HG03135 (cell line): ENCODE data around the gene PNLDC1.
A peak's percentile ranks its signal among the peaks of the same experiment; 100 is the strongest.

Source experiments
- ATAC-seq: cut with Tn5 transposase; IDR thresholded peaks from one replicate; pipeline ENCODE4 v1.9.1; 2021; ENCODE audit warnings: mild to moderate bottlenecking, moderate library complexity; ENCODE audit not compliant: unreplicated experiment

The PNLDC1 gene

GRCh38 chr6:159800141-159800865 is at the start of gene PNLDC1:
Gene PNLDC1, plus strand, starts transcription at chr6:159800276. Its CDS starts 32 bp downstream, at chr6:159800308.
- ATAC-seq, result no peak

- no peak for ATAC-seq
Measured at GRCh38 chr6:159751448-159751847, 48.6 kb upstream of the PNLDC1 start.

- no peak for ATAC-seq
Measured at GRCh38 chr6:159753081-159753872, 46.8 kb upstream of the PNLDC1 start.

DNA sequence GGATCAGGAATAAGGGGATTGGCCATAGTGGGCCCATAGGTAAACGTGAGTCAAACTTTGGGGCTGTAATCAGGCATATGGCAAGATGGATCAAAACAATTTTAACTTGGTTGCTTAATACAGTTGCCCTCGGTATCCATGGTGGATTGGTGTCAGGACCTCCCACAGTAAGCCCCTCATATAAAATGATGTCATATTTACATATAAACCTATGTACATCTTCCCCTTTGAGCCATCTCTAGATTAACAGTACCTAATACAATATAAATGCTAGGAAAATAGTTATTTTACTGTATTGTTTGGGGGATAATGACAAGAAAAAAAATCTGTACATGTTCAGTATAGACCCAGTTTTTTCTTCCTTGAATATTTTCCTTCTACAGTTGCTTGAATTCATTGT is 45.7 kb upstream of the PNLDC1 start:
- no peak for ATAC-seq

DNA sequence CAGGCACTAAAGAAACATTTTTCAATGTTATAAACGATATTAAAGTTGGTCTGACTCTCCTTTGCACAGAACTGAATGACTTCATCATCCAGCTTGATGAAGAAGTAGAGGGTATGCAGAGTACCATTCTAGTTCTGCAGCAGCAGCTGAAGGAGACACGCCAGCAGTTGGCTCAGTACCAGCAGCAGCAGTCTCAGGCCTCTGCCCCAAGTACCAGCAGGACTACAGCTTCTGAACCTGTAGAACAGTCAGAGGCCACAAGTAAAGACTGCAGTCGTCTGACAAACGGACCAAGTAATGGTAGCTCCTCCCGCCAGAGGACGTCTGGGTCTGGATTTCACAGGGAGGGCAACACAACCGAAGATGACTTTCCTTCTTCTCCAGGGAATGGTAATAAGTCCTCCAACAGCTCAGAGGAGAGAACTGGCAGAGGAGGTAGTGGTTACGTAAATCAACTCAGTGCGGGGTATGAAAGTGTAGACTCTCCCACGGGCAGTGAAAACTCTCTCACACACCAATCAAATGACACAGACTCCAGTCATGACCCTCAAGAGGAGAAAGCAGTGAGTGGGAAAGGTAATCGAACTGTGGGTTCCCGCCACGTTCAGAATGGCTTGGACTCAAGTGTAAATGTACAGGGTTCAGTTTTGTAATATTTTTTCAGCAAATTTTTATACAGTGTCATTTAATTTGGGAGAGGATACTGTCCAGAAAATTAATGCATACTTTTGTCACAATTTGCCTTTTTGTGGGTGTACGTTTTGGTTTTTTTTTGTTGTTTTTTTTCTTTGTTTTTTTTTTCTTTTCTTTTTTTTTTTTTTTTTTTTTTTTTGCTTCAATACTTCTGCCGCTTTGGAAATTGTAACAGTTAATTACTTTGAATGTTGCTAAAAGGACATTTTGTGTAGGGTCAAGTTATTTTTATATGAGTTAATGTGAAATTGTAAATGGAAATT is 44.8 kb upstream of the PNLDC1 start:
- ATAC-seq, result no peak

- ATAC-seq, result no peak
Measured at GRCh38 chr6:159756508-159756907, 43.6 kb upstream of the PNLDC1 start.

GRCh38 chr6:159758031-159759001 is 41.8 kb upstream of the PNLDC1 start:
- no peak for ATAC-seq

DNA sequence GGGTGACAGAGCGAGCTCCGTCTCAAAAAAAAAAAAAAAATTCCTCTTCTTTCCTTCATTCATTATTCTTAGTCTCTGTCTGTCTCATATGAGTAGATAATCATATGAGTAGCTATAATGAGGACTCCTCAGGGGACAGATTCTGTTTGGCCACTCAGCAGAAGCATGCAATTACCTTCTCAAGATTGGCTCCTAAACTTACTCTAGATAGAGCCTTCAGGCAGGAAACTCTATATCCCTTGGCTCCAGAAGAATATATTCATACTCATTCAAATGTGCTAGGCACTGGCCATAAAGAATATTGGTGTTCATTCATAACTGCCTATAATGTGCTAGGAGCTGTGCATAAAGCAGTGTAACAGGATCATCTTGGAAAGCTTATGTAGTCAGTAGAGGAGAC is 40.4 kb upstream of the PNLDC1 start:
- ATAC-seq, result no peak

GRCh38 chr6:159760602-159761057 is 39.4 kb upstream of the PNLDC1 start:
- ATAC-seq, result no peak

GRCh38 chr6:159761129-159761872 is 38.8 kb upstream of the PNLDC1 start:
- ATAC-seq, result peak; percentile 4

- ATAC-seq, result peak; percentile 98
Measured at GRCh38 chr6:159761873-159762680, 38.0 kb upstream of the PNLDC1 start, which contains the start of gene ACAT2. Gene ACAT2, plus strand, starts transcription at chr6:159762045. Its CDS starts 43 bp downstream, at chr6:159762088.

DNA sequence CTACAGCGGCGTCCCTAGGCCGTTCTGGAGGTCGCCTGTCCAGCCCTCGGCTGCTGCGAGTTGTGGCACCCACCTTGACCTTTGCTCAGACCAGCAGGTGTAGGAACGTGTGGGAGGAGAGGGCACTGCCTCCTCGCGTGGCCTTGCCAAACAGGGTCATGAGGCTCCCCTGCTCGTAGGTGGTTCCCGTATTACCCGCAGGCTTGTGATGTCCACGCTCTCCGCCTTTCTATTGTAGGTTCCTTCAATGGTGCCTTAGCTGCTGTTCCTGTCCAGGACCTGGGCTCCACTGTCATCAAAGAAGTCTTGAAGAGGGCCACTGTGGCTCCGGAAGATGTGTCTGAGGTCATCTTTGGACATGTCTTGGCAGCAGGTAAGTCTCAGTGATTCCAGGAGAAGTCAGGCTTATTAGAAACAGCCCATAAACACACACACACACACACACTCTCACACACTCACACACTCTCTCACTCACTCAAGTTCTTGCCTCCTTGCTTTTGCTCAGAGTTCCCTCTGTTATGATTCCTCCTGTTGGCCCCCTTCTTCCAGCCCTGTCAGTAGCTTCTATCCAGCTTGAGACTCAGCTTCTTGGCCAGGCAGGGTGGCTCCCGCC is 37.3 kb upstream of the PNLDC1 start:
- ATAC-seq, result no peak

DNA sequence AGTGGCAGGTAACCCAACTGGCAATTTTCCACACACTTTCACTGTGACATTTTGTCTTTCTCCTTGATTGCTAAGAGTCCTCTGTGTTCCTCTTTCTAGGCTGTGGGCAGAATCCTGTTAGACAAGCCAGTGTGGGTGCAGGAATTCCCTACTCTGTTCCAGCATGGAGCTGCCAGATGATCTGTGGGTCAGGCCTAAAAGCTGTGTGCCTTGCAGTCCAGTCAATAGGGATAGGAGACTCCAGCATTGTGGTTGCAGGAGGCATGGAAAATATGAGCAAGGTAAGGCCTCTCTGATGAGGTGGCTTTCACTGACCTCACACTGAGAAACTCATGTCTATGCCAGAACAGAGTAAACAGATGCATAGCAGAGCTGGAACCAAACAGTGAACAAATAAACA is 33.2 kb upstream of the PNLDC1 start:
- no peak for ATAC-seq

DNA sequence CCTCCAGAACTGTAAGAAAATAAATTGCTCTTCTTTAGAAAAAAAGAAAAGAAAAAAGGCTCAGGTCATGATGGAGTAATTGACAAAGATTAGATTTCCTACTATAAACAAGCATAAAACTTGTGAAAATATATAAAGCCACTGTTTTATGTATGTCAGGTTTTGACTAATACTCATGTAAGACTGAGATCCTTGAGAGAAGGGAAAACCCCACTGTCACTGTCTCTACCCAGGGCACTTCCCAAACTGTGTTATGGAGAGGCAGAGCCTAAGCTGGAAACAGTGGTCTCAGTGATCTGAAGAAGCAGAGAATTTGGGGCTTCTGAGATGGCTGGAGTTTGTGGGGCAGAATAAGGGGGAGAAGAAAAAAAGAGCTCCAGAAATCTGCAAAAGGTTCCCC is 30.6 kb upstream of the PNLDC1 start:
- no peak for ATAC-seq

DNA sequence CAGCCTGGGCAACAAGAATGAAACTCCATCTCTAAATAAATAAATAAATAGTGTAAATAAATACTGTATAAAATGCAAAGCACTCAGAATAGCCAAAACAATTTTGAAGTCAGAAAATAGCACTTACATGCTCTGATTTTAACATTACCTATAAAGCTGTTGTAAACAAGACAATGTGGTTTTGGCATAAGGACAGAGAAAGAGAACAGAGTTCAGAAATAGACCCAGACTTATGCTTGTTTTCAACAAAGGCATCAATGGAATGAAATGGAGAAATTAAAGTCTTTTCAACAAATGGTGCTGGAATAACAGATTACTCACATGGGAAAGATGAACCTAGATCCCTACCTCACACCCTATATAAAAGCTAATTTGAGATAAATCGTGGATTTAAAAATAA is 27.9 kb upstream of the PNLDC1 start:
- ATAC-seq, result no peak

GRCh38 chr6:159777240-159777904 is 22.7 kb upstream of the PNLDC1 start:
- no peak for ATAC-seq

GRCh38 chr6:159778131-159778530 is 21.9 kb upstream of the PNLDC1 start:
- no peak for ATAC-seq
